ENCODE measurements around the gene SEPTIN10.

GRCh38 chr2:109633284-109633961, 19.7 kb upstream of the SEPTIN10 start:
- TF ChIP-seq CTCF (IDR thresholded peaks at IDR 0.05) (no peak), EZH2 (IDR thresholded peaks at IDR 0.05; ENCODE audit: borderline replicate concordance, insufficient read depth, low read depth, low read length, poor library complexity, severe bottlenecking) (no peak)
